Forelimb muscle (tissue), 1 donor: ENCODE results near the gene ABHD6. TPM values are rescaled to one million over a fixed set of nuclear protein-coding genes. Genes with fewer than 3 reads are reported as not detected.

ENCODE experiments used
- polyA plus RNA-seq: library from polyadenylated mRNA; unstranded; fragments of 120-200 nt; gene quantifications from one replicate; pipeline ENCODE4 v1.2.1, GENCODE V29; 2013; ENCODE audit not compliant: insufficient read length

Gene ABHD6
- polyA plus RNA-seq, 1 donor: 4.8 TPM

Other genes with a start within 250 kb of the ABHD6 start
- gene FLNB, start 229.4 kb upstream of the ABHD6 start, polyA plus RNA-seq: 43.4 TPM
- gene DNASE1L3, start 26.8 kb upstream of the ABHD6 start, polyA plus RNA-seq: 0.86 TPM
- 26.0 TPM for gene RPP14, start 68.5 kb downstream of the ABHD6 start, polyA plus RNA-seq
- gene HTD2, start 68.7 kb downstream of the ABHD6 start, polyA plus RNA-seq: 10.5 TPM
- gene PXK, start 95.1 kb downstream of the ABHD6 start, polyA plus RNA-seq: 19.4 TPM
- 81.6 TPM for gene PDHB, start 196.0 kb downstream of the ABHD6 start, polyA plus RNA-seq